Ovary (tissue), 3 donors: ENCODE data around the gene KATNA1.

Experiments
- EP300 ChIP-seq: sonication (generic); formaldehyde crosslinking; IDR thresholded peaks from one replicate; pipeline ENCODE4 v1.6.1; 2017; ENCODE audit warnings: antibody characterized with exemption
- POLR2A ChIP-seq: fragments of 450-650 bp; IDR thresholded peaks from one replicate; pipeline ENCODE4 v1.6.1; 2017; ENCODE audit warnings: antibody characterized with exemption, mild to moderate bottlenecking, moderate library complexity
- TF ChIP-seq, protein P1 (sequence below), 3 donors: fragments of 450-650 bp in 2 of 3; fragments of 200-600 bp in 1 of 3; IDR thresholded peaks; one replicate each; pipeline versions ENCODE4 v1.5.1 to v1.8.0; 2016 to 2022; ENCODE audit warnings: antibody characterized with exemption in 3 of 3, mild to moderate bottlenecking in 1 of 3
- donor health status: DM: no; HTN: no; CAD: no.

DNA sequence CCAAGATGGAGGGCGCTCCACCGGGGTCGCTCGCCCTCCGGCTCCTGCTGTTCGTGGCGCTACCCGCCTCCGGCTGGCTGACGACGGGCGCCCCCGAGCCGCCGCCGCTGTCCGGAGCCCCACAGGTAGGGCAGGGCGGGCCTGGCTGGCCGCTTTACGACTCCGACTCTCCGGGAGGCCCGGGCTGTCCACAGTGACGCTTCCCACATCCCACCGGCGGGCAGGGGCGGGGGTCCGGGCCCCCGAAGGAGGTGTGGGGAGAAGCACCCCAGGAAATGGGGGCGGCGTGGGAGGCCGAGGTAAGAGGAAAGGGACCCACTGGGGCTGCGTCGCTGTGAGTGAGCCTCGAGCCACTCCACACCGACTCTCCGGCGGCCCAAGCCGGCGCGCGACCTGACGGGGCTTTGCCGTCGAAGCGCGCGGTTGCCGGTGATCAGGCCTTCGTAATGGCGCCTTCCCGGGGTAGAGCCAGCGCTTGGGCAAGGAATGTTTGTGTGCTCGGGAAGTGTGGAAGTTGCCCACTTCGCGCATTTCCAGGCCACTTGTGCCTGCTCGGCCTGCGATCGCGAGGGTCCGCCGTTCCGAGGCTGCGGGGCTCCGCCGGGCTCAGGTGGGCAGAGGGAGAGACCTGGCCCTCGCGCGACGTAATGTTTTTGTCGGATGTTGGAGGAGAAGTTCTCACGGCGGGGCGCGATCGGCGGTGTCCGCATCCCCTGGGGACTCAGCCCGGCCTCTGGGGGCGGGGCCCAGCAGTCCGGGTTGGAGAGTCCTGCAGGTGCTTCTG lies 81.9 kb downstream of the KATNA1 start:
- TF ChIP-seq, protein P1, sequence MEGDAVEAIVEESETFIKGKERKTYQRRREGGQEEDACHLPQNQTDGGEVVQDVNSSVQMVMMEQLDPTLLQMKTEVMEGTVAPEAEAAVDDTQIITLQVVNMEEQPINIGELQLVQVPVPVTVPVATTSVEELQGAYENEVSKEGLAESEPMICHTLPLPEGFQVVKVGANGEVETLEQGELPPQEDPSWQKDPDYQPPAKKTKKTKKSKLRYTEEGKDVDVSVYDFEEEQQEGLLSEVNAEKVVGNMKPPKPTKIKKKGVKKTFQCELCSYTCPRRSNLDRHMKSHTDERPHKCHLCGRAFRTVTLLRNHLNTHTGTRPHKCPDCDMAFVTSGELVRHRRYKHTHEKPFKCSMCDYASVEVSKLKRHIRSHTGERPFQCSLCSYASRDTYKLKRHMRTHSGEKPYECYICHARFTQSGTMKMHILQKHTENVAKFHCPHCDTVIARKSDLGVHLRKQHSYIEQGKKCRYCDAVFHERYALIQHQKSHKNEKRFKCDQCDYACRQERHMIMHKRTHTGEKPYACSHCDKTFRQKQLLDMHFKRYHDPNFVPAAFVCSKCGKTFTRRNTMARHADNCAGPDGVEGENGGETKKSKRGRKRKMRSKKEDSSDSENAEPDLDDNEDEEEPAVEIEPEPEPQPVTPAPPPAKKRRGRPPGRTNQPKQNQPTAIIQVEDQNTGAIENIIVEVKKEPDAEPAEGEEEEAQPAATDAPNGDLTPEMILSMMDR (IDR thresholded peaks at IDR 0.05), result no peak
- TF ChIP-seq POLR2A (peak; percentile 50), EP300 (no peak)
